ENCODE measurements around the gene USP13. TPM values are rescaled to one million over a fixed set of nuclear protein-coding genes. Genes with fewer than 3 reads are reported as not detected.

Gene USP13
- total and polyA plus RNA-seq, 2 experiments from 2014 or later = 9.6 to 22.7 TPM

GRCh38 chr3:179615458-179616173 is 37.2 kb upstream of the USP13 start:
- Mint-ChIP-seq H3K9me3 (no peaks in the 10 kb centered on the region), H3K27me3 (ENCODE audit: insufficient read depth, low read depth, poor library complexity) (no peaks in the 10 kb centered on the region), H3K27ac (no peak overlapping the region), H3K36me3 (ENCODE audit: low read depth) (peaks cover 28% of the 10 kb centered on the region), H3K4me1 (no peaks in the 10 kb centered on the region), H3K4me3 (no peak overlapping the region)
- no peaks in the 10 kb centered on the region for H3K4me1 ChIP-seq (ENCODE audit: insufficient read depth)
- peaks cover 20% of the 10 kb centered on the region for H3K36me3 ChIP-seq (ENCODE audit: insufficient read depth)
- H2AFZ ChIP-seq = no peak overlapping the region
- H4K20me1 ChIP-seq (replicated peaks; ENCODE audit: insufficient read depth) = peaks cover 6% of the 10 kb centered on the region
- no peaks in the 10 kb centered on the region for H3K9me2 ChIP-seq (ENCODE audit: insufficient read depth)
- TF ChIP-seq ZNF114 (CRISPR knock-in tag; IDR thresholded peaks at IDR 0.05) (no peak), EZH2phosphoT487 (IDR thresholded peaks at IDR 0.05; ENCODE audit: unreplicated experiment) (no peak), REST (IDR thresholded peaks at IDR 0.05; ENCODE audit: unreplicated experiment) (no peak), EZH2 (IDR thresholded peaks at IDR 0.05; ENCODE audit: low read depth, unreplicated experiment) (no peak), CREB1 (CRISPR knock-in tag; IDR thresholded peaks at IDR 0.05; ENCODE audit: low read depth) (no peak), ZNF462 (CRISPR knock-in tag; IDR thresholded peaks at IDR 0.05) (no peak), STAT1 (IDR thresholded peaks at IDR 0.05; ENCODE audit: unreplicated experiment) (no peak), JUNB (IDR thresholded peaks at IDR 0.05; ENCODE audit: unreplicated experiment) (no peak), POLR2AphosphoS5 (IDR thresholded peaks at IDR 0.05; ENCODE audit: low read depth) (no peak), NANOG (IDR thresholded peaks at IDR 0.05; ENCODE audit: borderline replicate concordance) (no peak), ETS1 (IDR thresholded peaks at IDR 0.05) (no peak), ZNF331 (CRISPR knock-in tag; IDR thresholded peaks at IDR 0.05; ENCODE audit: low read depth) (no peak), CTCF (conservative IDR thresholded peaks at IDR 0.05; ENCODE audit: low read depth in 2 of 2) (no peak)
- H3K4me2 ChIP-seq = no peak overlapping the region
- H3K4me3 ChIP-seq = no peak overlapping the region
- no peaks in the 10 kb centered on the region for H3F3A ChIP-seq (replicated peaks; ENCODE audit: low read depth)
- H3K27ac ChIP-seq (ENCODE audit: low read depth) = no peak overlapping the region
- peaks cover 10% of the 10 kb centered on the region for H3K79me2 ChIP-seq (replicated peaks; ENCODE audit: insufficient read depth)
- DNase-seq (ENCODE audit: low spot score) (no peak), ATAC-seq (no peak)
- no peaks in the 10 kb centered on the region for H3K27me3 ChIP-seq (ENCODE audit: insufficient read depth)
